HepG2 (cell line): ENCODE data around the gene LPO. TPM values are rescaled to one million over a fixed set of nuclear protein-coding genes. Genes with fewer than 3 reads are reported as not detected.

Source experiments
- HNF1A ChIP-seq, 2 experiments: sonication (generic) in 1 of 2; formaldehyde crosslinking in 1 of 2; IDR thresholded peaks; 2 replicates each; pipeline versions ENCODE4 v1.4.0 to v1.6.1; 2016 to 2020; ENCODE audit warnings: borderline replicate concordance in 1 of 2, low read depth in 1 of 2, mild to moderate bottlenecking in 1 of 2, missing genetic modification reagents in 1 of 2
- HNRNPK ChIP-seq: fragments of 200-400 bp; formaldehyde crosslinking; IDR thresholded peaks from 2 replicates; pipeline ENCODE4 v1.6.1; 2018; ENCODE audit warnings: low read length, low read depth, moderate library complexity, mild to moderate bottlenecking; ENCODE audit not compliant: poor library complexity, severe bottlenecking
- IRF9 ChIP-seq: sonication (generic); formaldehyde crosslinking; IDR thresholded peaks from 2 replicates; pipeline ENCODE4 v1.8.0; 2022; ENCODE audit warnings: missing genetic modification reagents, mild to moderate bottlenecking, borderline replicate concordance
- KDM1A ChIP-seq: IDR thresholded peaks from 2 replicates; pipeline ENCODE4 v1.6.1; 2016; ENCODE audit warnings: missing compliant biosample characterization
- MED8 ChIP-seq: sonication (generic); formaldehyde crosslinking; IDR thresholded peaks from 2 replicates; pipeline ENCODE4 v1.8.1; 2023; ENCODE audit warnings: mild to moderate bottlenecking, missing genetic modification reagents; ENCODE audit not compliant: insufficient replicate concordance
- POLR2A ChIP-seq, 2 experiments: IDR thresholded peaks; 2 replicates each; pipeline ENCODE4 v1.6.1; 2011; ENCODE audit warnings: low read depth in 2 of 2, low read length in 2 of 2, mild to moderate bottlenecking in 1 of 2, moderate library complexity in 1 of 2; ENCODE audit not compliant: insufficient read depth in 1 of 2
- PRDM10 ChIP-seq: sonication (generic); formaldehyde crosslinking; IDR thresholded peaks from 2 replicates; pipeline ENCODE4 v1.4.0; 2020; ENCODE audit warnings: low read depth, missing genetic modification reagents
- PTBP1 ChIP-seq: fragments of 200-400 bp; formaldehyde crosslinking; IDR thresholded peaks from 2 replicates; pipeline ENCODE4 v1.6.1; 2018; ENCODE audit warnings: low read length, low read depth; ENCODE audit not compliant: poor library complexity, severe bottlenecking
- REL ChIP-seq: sonication (generic); formaldehyde crosslinking; conservative IDR thresholded peaks from 2 replicates; pipeline ENCODE4 v1.8.0; 2022; ENCODE audit warnings: mild to moderate bottlenecking, missing genetic modification reagents, moderate library complexity
- SRSF1 ChIP-seq: fragments of 200-400 bp; formaldehyde crosslinking; optimal IDR thresholded peaks from 2 replicates; pipeline ENCODE3; 2017; ENCODE audit warnings: mild to moderate bottlenecking, low read depth, low read length, moderate library complexity
- SYNCRIP ChIP-seq: fragments of 200-400 bp; formaldehyde crosslinking; IDR thresholded peaks from 2 replicates; pipeline ENCODE4 v1.6.1; 2018; ENCODE audit warnings: mild to moderate bottlenecking, low read depth, low read length; ENCODE audit not compliant: insufficient read depth
- YEATS2 ChIP-seq: sonication (generic); formaldehyde crosslinking; IDR thresholded peaks from 2 replicates; pipeline ENCODE4 v1.4.0; 2020; ENCODE audit warnings: missing genetic modification reagents, borderline replicate concordance
- ZIK1 ChIP-seq: sonication (generic); formaldehyde crosslinking; IDR thresholded peaks from 2 replicates; pipeline ENCODE4 v1.5.0; 2020; ENCODE audit warnings: mild to moderate bottlenecking, low read depth, missing genetic modification reagents, borderline replicate concordance
- ZNF207 ChIP-seq: fragments of 450-650 bp; IDR thresholded peaks from 2 replicates; pipeline ENCODE4 v1.6.1; 2016; ENCODE audit warnings: antibody characterized with exemption, borderline replicate concordance
- ZNF572 ChIP-seq: sonication (generic); formaldehyde crosslinking; IDR thresholded peaks from 2 replicates; pipeline ENCODE4 v1.5.1; 2020; ENCODE audit warnings: mild to moderate bottlenecking, missing genetic modification reagents
- ZNF839 ChIP-seq: sonication (generic); formaldehyde crosslinking; IDR thresholded peaks from 2 replicates; pipeline ENCODE4 v1.4.0; 2020; ENCODE audit warnings: missing genetic modification reagents, mild to moderate bottlenecking, borderline replicate concordance
- polyA plus RNA-seq, 8 experiments: library from polyadenylated mRNA; depleted of rRNA in 3 of 8; stranded (reverse) in 7 of 8; unstranded in 1 of 8; fragments of >200 nt; fragmentation: Illumina TruSeq in 4 of 8; extraction: Trizol in 4 of 8; gene quantifications; 2 replicates each; pipeline versions ENCODE4 v1.2.1 to v1.2.3, GENCODE V29; 2011 to 2016; ENCODE audit warnings: low read depth in 4 of 8, missing spikeins in 1 of 8, mixed read lengths in 1 of 8; ENCODE audit not compliant: insufficient read depth in 1 of 8
- total RNA-seq, 5 experiments: library from RNA; depleted of rRNA; stranded (reverse); fragments of >200 nt; fragmentation: Illumina TruSeq; extraction: Trizol; gene quantifications; 2 replicates each; pipeline ENCODE4 v1.2.3, GENCODE V29; 2016; ENCODE audit warnings: low read depth in 1 of 5
- TF ChIP-seq, protein P1 (sequence below): sonication (generic); formaldehyde crosslinking; conservative IDR thresholded peaks from 2 replicates; pipeline ENCODE4 v1.5.0; 2020; ENCODE audit warnings: missing genetic modification reagents

Gene LPO
- total and polyA plus RNA-seq, 2 of the 13 experiments (the other 11 are each of a cell fraction or from before 2014, with no cell fraction given), result not detected

DNA sequence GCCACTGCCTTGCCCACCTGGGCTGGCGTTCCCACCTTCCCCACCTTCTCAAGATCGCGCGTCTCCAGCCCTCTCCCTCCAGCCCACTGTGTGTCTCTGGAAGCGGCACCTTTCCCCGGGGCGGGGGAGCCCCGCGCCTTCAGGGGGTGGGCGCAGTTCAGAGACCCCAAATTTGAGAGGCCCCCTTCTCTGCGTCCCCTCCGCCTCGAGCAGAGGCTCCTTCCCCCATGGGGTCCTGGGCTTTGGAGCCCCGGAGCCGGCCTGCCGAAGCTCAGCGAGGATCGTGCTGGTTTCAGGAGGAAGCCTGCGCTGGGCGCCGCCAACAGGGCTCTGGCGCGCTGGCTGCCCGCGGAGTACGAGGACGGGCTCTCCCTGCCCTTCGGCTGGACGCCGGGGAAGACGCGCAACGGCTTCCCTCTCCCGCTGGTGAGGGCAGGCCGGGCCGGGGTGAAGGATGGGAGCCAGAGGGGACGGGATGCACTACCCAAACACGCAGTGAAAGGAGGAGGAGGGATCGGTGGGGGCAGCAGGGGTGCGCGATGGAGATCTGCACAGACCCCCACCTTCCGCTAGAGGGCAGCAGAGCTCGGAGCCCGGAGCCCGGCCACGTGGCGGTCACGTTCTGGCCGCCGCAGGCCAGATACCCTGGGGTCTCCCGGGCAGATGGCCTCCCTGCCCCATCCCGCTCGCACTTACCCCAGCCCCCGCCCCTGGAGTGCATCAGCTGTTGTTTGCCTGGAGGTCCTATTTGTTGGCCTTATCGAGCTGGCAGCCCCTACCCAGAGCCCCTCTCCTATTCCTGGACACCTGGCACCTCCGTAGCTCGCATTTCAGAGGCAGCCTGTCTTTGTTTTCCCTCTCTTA lies 11.1 kb downstream of the LPO start (continued):
- TF ChIP-seq HNF1A (IDR thresholded peaks at IDR 0.05; ENCODE audit: low read depth) (no peak), HNF1A (CRISPR knock-in tag; IDR thresholded peaks at IDR 0.05; ENCODE audit: borderline replicate concordance) (no peak), MED8 (CRISPR knock-in tag) (peak; percentile 66), KDM1A (CRISPR knock-in tag) (0 out of 2 replicates have a peak, but pooled peaks have one; percentile 30), SYNCRIP (no peak), YEATS2 (CRISPR knock-in tag) (no peak), IRF9 (no peak; the same call in 1 of the 2 replicates), REL (peak; percentile 77; the same call in 1 of the 2 replicates), ZIK1 (CRISPR knock-in tag) (peak; percentile 80; the same call in 1 of the 2 replicates), PTBP1 (peak; percentile 47), HNRNPK (no peak), ZNF207 (no peak), ZNF572 (CRISPR knock-in tag) (no peak), ZNF839 (0 out of 2 replicates have a peak, but pooled peaks have one; percentile 25), PRDM10 (CRISPR knock-in tag) (no peak), POLR2A (IDR thresholded peaks at IDR 0.05; ENCODE audit: insufficient read depth in 1 of 2, low read depth in 2 of 2, low read length in 2 of 2) (no peak), SRSF1 (no peak)
- TF ChIP-seq, protein P1, sequence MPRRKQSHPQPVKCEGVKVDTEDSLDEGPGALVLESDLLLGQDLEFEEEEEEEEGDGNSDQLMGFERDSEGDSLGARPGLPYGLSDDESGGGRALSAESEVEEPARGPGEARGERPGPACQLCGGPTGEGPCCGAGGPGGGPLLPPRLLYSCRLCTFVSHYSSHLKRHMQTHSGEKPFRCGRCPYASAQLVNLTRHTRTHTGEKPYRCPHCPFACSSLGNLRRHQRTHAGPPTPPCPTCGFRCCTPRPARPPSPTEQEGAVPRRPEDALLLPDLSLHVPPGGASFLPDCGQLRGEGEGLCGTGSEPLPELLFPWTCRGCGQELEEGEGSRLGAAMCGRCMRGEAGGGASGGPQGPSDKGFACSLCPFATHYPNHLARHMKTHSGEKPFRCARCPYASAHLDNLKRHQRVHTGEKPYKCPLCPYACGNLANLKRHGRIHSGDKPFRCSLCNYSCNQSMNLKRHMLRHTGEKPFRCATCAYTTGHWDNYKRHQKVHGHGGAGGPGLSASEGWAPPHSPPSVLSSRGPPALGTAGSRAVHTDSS (CRISPR knock-in tag), result no peak
